Measurements from ENCODE around the gene CABLES1.

- TF ChIP-seq POLR2A (IDR thresholded peaks at IDR 0.05) (no peak), CTCF (IDR thresholded peaks at IDR 0.05) (no peak)
These were observed 172.4 kb downstream of the CABLES1 start for GRCh38 chr18:23307567-23308295.

Data from adrenal gland (tissue), 5 donors.